A673 (cell line): Measurements from ENCODE around the gene COLEC12. TPM values are rescaled to one million over a fixed set of nuclear protein-coding genes. Genes with fewer than 3 reads are reported as not detected.
A peak's percentile ranks its signal among the peaks of the same experiment; 100 is the strongest.

Experiments used
- BruUV-seq: library from RNA; stranded (reverse); fragments of 400-500 nt; replicated peaks from 2 replicates; lab custom pipeline; 2021; lab: Mats Ljungman, UMichigan
- CTCF ChIA-PET: fragments of 300-600 bp; sonication (Branson Sonifier 250); formaldehyde crosslinking; loops from one replicate; lab custom pipeline; 2022; ENCODE audit warnings: antibody characterized with exemption; lab: Charles Lee
- POLR2A ChIA-PET: fragments of 300-600 bp; sonication (Branson Sonifier 250); formaldehyde crosslinking; loops from one replicate; lab custom pipeline; 2022; ENCODE audit warnings: antibody characterized with exemption; ENCODE audit not compliant: low non-redundant PET; lab: Charles Lee
- DNase-seq: peaks from one replicate; pipeline ENCODE4 v3.0.0-alpha.2; 2015; ENCODE audit warnings: low spot score
- H3K27ac ChIP-seq: fragments of 200-600 bp; sonication (generic); 2 replicates; pipeline ENCODE4 v1.5.1; 2016; ENCODE audit warnings: mixed run types, low read depth, mild to moderate bottlenecking, mixed read lengths, antibody characterized with exemption, low read length; ENCODE audit not compliant: poor library complexity, severe bottlenecking
- H3K27me3 ChIP-seq: fragments of 200-600 bp; sonication (generic); replicated peaks from 2 replicates; pipeline ENCODE4 v1.6.1; 2017; ENCODE audit warnings: mixed run types, low read depth, mild to moderate bottlenecking, mixed read lengths, antibody characterized with exemption, low read length; ENCODE audit not compliant: insufficient read depth, poor library complexity
- H3K36me3 ChIP-seq: fragments of 200-600 bp; sonication (generic); 2 replicates; pipeline ENCODE4 v1.6.1; 2016; ENCODE audit warnings: mixed run types, mild to moderate bottlenecking, mixed read lengths, antibody characterized with exemption, low read length; ENCODE audit not compliant: insufficient read depth, poor library complexity, severe bottlenecking
- H3K4me1 ChIP-seq: fragments of 200-600 bp; sonication (generic); 2 replicates; pipeline ENCODE4 v1.6.1; 2017; ENCODE audit warnings: mixed run types, mild to moderate bottlenecking, mixed read lengths, antibody characterized with exemption, low read length; ENCODE audit not compliant: insufficient read depth, poor library complexity, severe bottlenecking
- H3K4me3 ChIP-seq: fragments of 200-600 bp; sonication (generic); 2 replicates; pipeline ENCODE4 v1.5.1; 2016; ENCODE audit warnings: low read depth, mixed run types, mild to moderate bottlenecking, mixed read lengths, low read length; ENCODE audit not compliant: poor library complexity, severe bottlenecking
- H3K9me3 ChIP-seq: fragments of 200-600 bp; sonication (generic); 2 replicates; pipeline ENCODE4 v1.6.1; 2016; ENCODE audit warnings: mixed run types, low read depth, mild to moderate bottlenecking, mixed read lengths, antibody characterized with exemption, low read length; ENCODE audit not compliant: poor library complexity, severe bottlenecking
- EZH2 ChIP-seq: fragments of 200-600 bp; sonication (generic); IDR thresholded peaks from 2 replicates; pipeline ENCODE4 v1.6.1; 2017; ENCODE audit warnings: borderline replicate concordance, low read depth, mild to moderate bottlenecking, mixed read lengths, antibody characterized with exemption, low read length; ENCODE audit not compliant: poor library complexity, severe bottlenecking
- intact Hi-C: fragments of 100-400 bp; cut with micrococcal nuclease; formaldehyde crosslinking; loops from one replicate; pipeline ENCODE4 v1.10.0; 2022; ENCODE audit not compliant: unreplicated experiment
- total RNA-seq: library from RNA; stranded (reverse); gene quantifications from 2 replicates; pipeline ENCODE4 v1.2.3, GENCODE V29; 2021
- TF ChIP-seq, protein P1 (sequence below): fragments of 300-800, 200-600 bp; sonication (generic); conservative IDR thresholded peaks from 2 replicates; pipeline ENCODE4 v1.5.1; 2017; ENCODE audit warnings: low read depth, mild to moderate bottlenecking, antibody characterized with exemption, low read length, moderate library complexity, mixed read lengths

The COLEC12 gene
- total RNA-seq, 1 experiment from 2014 or later: 0.86 TPM

DNA sequence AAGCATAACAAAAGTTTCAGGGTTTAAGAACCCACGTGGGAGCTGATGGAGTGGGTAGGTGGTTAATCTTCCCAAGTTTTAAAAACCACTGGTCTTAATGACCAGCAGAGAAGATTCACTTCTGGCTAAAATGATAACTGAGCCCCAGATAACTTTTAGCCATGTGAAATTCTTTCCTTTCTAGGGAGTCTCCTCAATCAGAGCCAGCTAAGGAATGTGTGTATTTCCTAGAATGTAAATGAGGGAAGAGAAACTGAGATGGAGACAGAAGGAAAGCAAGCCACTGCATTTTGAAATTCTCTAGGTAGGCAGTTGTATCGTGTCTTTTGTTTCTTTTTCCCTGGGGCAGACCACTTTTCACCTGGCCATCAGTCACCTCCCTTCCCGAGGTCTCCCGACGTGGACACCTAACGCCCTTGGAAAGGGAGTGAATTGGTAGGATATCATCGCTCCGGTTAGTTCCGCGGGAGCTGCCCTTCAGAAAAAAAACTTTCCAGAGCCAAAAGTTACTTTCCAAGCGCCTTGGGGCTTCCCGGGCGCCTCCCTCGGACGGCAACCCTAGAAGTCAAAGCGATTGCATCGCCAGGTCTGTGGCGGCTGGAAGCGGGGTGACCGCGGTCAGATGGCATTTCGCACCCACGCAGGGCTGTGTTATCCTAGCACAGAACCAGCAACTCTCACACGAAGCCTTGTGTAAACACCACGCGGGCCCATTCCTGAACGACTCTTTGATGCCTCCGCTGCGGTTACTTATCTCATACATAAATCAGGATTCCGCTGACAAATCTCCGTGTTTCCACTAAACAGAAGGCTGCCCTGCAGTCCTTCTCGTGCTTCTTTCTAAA lies 1.3 kb downstream of the COLEC12 start:
- no peaks in the 10 kb centered on the region for H3K9me3 ChIP-seq
- peaks cover 10% of the 10 kb centered on the region for H3K4me1 ChIP-seq
- no TSS peak for BruUV-seq
- DNase-seq: peak; percentile 46
- ChIA-PET CTCF (no interaction called here), POLR2A (no interaction called here)
- TF ChIP-seq, protein P1, sequence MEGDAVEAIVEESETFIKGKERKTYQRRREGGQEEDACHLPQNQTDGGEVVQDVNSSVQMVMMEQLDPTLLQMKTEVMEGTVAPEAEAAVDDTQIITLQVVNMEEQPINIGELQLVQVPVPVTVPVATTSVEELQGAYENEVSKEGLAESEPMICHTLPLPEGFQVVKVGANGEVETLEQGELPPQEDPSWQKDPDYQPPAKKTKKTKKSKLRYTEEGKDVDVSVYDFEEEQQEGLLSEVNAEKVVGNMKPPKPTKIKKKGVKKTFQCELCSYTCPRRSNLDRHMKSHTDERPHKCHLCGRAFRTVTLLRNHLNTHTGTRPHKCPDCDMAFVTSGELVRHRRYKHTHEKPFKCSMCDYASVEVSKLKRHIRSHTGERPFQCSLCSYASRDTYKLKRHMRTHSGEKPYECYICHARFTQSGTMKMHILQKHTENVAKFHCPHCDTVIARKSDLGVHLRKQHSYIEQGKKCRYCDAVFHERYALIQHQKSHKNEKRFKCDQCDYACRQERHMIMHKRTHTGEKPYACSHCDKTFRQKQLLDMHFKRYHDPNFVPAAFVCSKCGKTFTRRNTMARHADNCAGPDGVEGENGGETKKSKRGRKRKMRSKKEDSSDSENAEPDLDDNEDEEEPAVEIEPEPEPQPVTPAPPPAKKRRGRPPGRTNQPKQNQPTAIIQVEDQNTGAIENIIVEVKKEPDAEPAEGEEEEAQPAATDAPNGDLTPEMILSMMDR: no peak
- peak; percentile 28 for TF ChIP-seq EZH2
- peaks cover 30% of the 10 kb centered on the region for H3K27me3 ChIP-seq
- H3K36me3 ChIP-seq: no peaks in the 10 kb centered on the region
- H3K4me3 ChIP-seq: peak overlapping the region; percentile 46
- H3K27ac ChIP-seq: no peak overlapping the region
- intact Hi-C loops: loop anchor here (10.0 kb wide), 2 partner anchors 116 to 336 kb away; no protein-coding TSS in a partner anchor

DNA sequence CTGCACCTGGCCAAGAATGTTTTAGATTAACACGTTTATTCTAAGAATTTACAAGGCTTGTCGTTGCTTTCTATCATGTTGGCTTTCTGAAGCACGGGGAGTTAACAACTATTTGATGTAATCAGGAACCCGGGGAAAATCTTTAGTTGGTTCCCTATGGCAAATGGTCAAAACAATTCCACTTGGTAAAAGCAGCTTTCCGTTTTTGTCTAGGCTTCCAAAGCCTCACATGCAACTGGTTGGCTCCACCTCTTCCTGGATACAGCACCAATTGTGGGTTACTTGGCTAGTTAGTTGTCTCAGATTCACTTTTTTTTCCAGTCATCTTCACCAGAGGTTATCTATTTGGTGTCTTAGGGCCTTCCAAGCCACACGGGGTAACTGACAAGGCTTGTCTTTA lies 2.8 kb downstream of the COLEC12 start:
- H3K27ac ChIP-seq: no peak overlapping the region
- ChIA-PET POLR2A (no interaction called here), CTCF (interaction anchor here (0.7 kb wide), 1 partner anchor 62 kb away, joined by 3 read pairs; no protein-coding TSS in a partner anchor)
- BruUV-seq: no TSS peak
- TF ChIP-seq EZH2: no peak
- TF ChIP-seq, protein P1: no peak
- peaks cover 30% of the 10 kb centered on the region for H3K27me3 ChIP-seq
- no peak overlapping the region for H3K4me3 ChIP-seq
- H3K36me3 ChIP-seq: no peaks in the 10 kb centered on the region
- intact Hi-C loops: loop anchor here (10.0 kb wide), 2 partner anchors 117 to 337 kb away; no protein-coding TSS in a partner anchor
- H3K9me3 ChIP-seq: no peaks in the 10 kb centered on the region
- no peak for DNase-seq
- peaks cover 10% of the 10 kb centered on the region for H3K4me1 ChIP-seq

DNA sequence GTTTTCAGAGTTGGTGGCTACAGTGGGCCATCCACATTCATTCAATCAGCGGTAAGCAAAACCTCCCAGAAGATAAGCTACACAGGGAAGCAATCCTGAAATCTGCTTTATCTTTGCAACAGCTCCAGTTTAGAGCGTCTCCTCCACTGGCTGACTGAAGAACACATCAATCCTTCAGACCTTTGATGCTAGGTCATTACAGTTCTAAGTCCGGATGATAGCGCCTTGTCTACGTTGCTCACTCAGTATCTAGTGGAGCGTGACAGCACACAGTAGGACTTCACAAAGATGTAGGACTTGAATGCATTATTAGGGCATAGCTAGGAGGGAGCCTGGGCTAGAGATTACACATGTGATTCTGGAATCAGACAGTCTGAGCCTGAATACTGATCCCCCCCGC lies 5.0 kb downstream of the COLEC12 start:
- H3K27me3 ChIP-seq: peaks cover 19% of the 10 kb centered on the region
- POLR2A ChIA-PET: no interaction called here
- H3K4me3 ChIP-seq: no peak overlapping the region
- BruUV-seq: no TSS peak
- H3K27ac ChIP-seq: no peak overlapping the region
- intact Hi-C loops: loop anchor here (10.0 kb wide), 2 partner anchors 119 to 339 kb away; no protein-coding TSS in a partner anchor
- CTCF ChIA-PET: no interaction called here
- H3K36me3 ChIP-seq: no peaks in the 10 kb centered on the region
- no peak for DNase-seq
- TF ChIP-seq EZH2: no peak
- TF ChIP-seq, protein P1: no peak
- no peaks in the 10 kb centered on the region for H3K9me3 ChIP-seq
- H3K4me1 ChIP-seq: peaks cover 10% of the 10 kb centered on the region
